GM18511 (cell line): ENCODE results near the gene ACBD6.
A peak's percentile ranks its signal among the peaks of the same experiment; 100 is the strongest.
"Not testable (repeated sequence)": the region's sequence is repeated elsewhere in the genome, so short reads cannot be mapped to it uniquely, and the experiment has no call there.

Experiments used
- ATAC-seq: cut with Tn5 transposase; IDR thresholded peaks from one replicate; pipeline ENCODE4 v1.9.1; 2021; ENCODE audit warnings: mild to moderate bottlenecking, moderate library complexity; ENCODE audit not compliant: unreplicated experiment

The ACBD6 gene

GRCh38 chr1:180502361-180503279 lies at the start of gene ACBD6:
Gene ACBD6, minus strand, starts transcription at chr1:180502577. Its CDS starts 311 bp downstream, at chr1:180502266.
- peak; percentile 86 for ATAC-seq

- no peak for ATAC-seq
These were observed 49.6 kb upstream of the ACBD6 start for GRCh38 chr1:180551997-180552396.

- no peak for ATAC-seq
These were observed 47.9 kb upstream of the ACBD6 start for GRCh38 chr1:180550241-180550640.

GRCh38 chr1:180549770-180550169 lies 47.4 kb upstream of the ACBD6 start:
- not testable (repeated sequence) for ATAC-seq

- ATAC-seq = no peak
These were observed 46.4 kb upstream of the ACBD6 start for GRCh38 chr1:180548686-180549317.

GRCh38 chr1:180545991-180546390 lies 43.6 kb upstream of the ACBD6 start:
- ATAC-seq = no peak

GRCh38 chr1:180544050-180544449 lies 41.7 kb upstream of the ACBD6 start:
- no peak for ATAC-seq

- ATAC-seq = no peak
These were observed 40.4 kb upstream of the ACBD6 start for GRCh38 chr1:180542838-180543145.

- ATAC-seq = no peak
These were observed 39.9 kb upstream of the ACBD6 start for GRCh38 chr1:180542113-180542837.

GRCh38 chr1:180540697-180541594 lies 38.6 kb upstream of the ACBD6 start:
- no peak for ATAC-seq

GRCh38 chr1:180539136-180539535 lies 36.8 kb upstream of the ACBD6 start:
- ATAC-seq = no peak

- no peak for ATAC-seq
These were observed 34.5 kb upstream of the ACBD6 start for GRCh38 chr1:180536821-180537372.

- ATAC-seq = no peak
These were observed 33.1 kb upstream of the ACBD6 start for GRCh38 chr1:180535418-180535999.

- ATAC-seq = no peak
These were observed 31.8 kb upstream of the ACBD6 start for GRCh38 chr1:180534214-180534613.

- no peak for ATAC-seq
These were observed 31.1 kb upstream of the ACBD6 start for GRCh38 chr1:180533266-180533987.

GRCh38 chr1:180532854-180533253 lies 30.5 kb upstream of the ACBD6 start:
- no peak for ATAC-seq

GRCh38 chr1:180530501-180530900 lies 28.1 kb upstream of the ACBD6 start:
- no peak for ATAC-seq

- ATAC-seq = no peak
These were observed 26.6 kb upstream of the ACBD6 start for GRCh38 chr1:180528868-180529470.

- ATAC-seq = no peak
These were observed 24.8 kb upstream of the ACBD6 start for GRCh38 chr1:180527101-180527669.
